Gastroesophageal sphincter (tissue), 3 donors: ENCODE measurements around the gene ARID2.

ENCODE experiments used
- CTCF ChIP-seq, 4 experiments: fragments of 200-600 bp in 2 of 4; fragments of 450-650 bp in 2 of 4; sonication (generic) in 1 of 4; IDR thresholded peaks; one replicate each; pipeline ENCODE4 v1.5.1; 2017 to 2019; ENCODE audit warnings: antibody characterized with exemption in 4 of 4, mild to moderate bottlenecking in 2 of 4, moderate library complexity in 2 of 4
- EP300 ChIP-seq: sonication (generic); formaldehyde crosslinking; IDR thresholded peaks from one replicate; pipeline ENCODE4 v1.6.1; 2017; ENCODE audit warnings: antibody characterized with exemption, mild to moderate bottlenecking
- POLR2A ChIP-seq, 2 donors: fragments of 450-650 bp; IDR thresholded peaks; one replicate each; pipeline ENCODE4 v1.6.1; 2017; ENCODE audit warnings: antibody characterized with exemption in 2 of 2, mild to moderate bottlenecking in 2 of 2, moderate library complexity in 1 of 2
- POLR2AphosphoS5 ChIP-seq: sonication (generic); formaldehyde crosslinking; IDR thresholded peaks from one replicate; pipeline ENCODE4 v1.6.1; 2017; ENCODE audit warnings: antibody characterized with exemption

DNA sequence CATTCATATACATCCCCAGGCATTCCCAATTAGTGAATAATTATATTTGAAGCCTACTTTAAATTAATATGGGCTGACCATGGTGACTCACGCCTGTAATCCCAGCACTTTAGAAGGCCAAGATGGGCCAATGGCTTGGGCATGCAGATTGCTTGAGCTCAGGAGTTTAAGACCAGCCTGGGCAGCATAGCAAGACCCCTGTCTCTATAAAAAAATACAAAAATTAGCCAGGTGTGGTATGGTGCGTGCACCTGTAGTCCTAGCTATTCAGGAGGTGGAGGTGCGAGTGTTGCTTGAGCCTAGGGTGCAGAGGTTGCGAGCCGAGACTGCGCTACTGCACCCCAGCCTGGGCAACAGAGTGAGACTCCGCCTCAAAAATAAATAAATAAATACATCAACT, 7.6 kb upstream of the ARID2 start:
- no peak for TF ChIP-seq CTCF (IDR thresholded peaks at IDR 0.05)
- TF ChIP-seq POLR2AphosphoS5, result no peak
- TF ChIP-seq EP300, result no peak
- no peak for TF ChIP-seq POLR2A (IDR thresholded peaks at IDR 0.05)
